ENCODE data around the gene POMT1. TPM values are rescaled to one million over a fixed set of nuclear protein-coding genes. Genes with fewer than 3 reads are reported as not detected.
A peak's percentile ranks its signal among the peaks of the same experiment; 100 is the strongest.

Gene POMT1
- total RNA-seq, 1 experiment from 2014 or later = 15.8 TPM

GRCh38 chr9:131500377-131500776 is 2.3 kb upstream of the POMT1 start:
- peaks cover 17% of the 10 kb centered on the region for H3K4me1 Mint-ChIP-seq (ENCODE audit: low read depth, unreplicated experiment)
- no peak overlapping the region for H3K4me3 Mint-ChIP-seq (ENCODE audit: low read depth, unreplicated experiment)
- H3K27me3 Mint-ChIP-seq (ENCODE audit: unreplicated experiment) = no peaks in the 10 kb centered on the region
- CTCF ChIA-PET = no interaction called here
- TF ChIP-seq, protein P1, sequence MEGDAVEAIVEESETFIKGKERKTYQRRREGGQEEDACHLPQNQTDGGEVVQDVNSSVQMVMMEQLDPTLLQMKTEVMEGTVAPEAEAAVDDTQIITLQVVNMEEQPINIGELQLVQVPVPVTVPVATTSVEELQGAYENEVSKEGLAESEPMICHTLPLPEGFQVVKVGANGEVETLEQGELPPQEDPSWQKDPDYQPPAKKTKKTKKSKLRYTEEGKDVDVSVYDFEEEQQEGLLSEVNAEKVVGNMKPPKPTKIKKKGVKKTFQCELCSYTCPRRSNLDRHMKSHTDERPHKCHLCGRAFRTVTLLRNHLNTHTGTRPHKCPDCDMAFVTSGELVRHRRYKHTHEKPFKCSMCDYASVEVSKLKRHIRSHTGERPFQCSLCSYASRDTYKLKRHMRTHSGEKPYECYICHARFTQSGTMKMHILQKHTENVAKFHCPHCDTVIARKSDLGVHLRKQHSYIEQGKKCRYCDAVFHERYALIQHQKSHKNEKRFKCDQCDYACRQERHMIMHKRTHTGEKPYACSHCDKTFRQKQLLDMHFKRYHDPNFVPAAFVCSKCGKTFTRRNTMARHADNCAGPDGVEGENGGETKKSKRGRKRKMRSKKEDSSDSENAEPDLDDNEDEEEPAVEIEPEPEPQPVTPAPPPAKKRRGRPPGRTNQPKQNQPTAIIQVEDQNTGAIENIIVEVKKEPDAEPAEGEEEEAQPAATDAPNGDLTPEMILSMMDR (IDR thresholded peaks at IDR 0.05; ENCODE audit: unreplicated experiment) = no peak
- BruUV-seq (replicated peaks) = no TSS peak
- no peaks in the 10 kb centered on the region for H3K9me3 Mint-ChIP-seq (ENCODE audit: low read depth, unreplicated experiment)
- intact Hi-C loops (cut with micrococcal nuclease; ENCODE audit: unreplicated experiment) = no loop called here
- peaks cover 43% of the 10 kb centered on the region for H3K36me3 Mint-ChIP-seq (ENCODE audit: insufficient read depth, unreplicated experiment)
- H3K27ac Mint-ChIP-seq (ENCODE audit: unreplicated experiment) = no peak overlapping the region
- no peak for DNase-seq

DNA sequence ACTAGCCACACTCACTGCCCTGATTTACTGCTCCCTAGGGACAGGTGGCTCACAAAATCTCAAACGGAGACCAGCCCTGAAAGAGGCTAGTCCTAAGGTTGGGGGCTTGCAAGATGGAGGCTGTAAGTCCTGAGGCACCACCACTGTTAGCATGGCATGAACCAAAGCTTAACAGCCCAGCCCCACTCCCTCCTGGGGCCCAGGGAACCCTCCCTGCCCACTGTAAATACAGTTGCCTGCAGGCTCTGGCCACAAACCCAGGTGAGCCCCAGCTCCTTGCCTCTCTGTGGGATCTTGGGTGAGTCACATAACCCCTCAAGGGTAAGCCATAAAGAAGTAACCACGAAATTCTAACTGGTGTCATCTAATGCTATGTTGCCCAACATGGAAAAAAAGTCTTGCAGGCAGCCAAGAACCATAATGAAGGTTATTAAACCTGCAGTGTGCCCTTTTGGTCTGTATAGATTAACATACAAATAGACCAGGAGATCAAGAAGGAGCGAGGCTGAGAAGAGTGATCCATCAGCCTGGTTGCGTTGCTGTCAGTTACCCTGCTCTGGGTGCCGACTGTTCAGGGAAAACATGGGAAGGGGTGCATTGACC is 1.7 kb upstream of the POMT1 start:
- intact Hi-C loops (cut with micrococcal nuclease; ENCODE audit: unreplicated experiment) = no loop called here
- Mint-ChIP-seq H3K9me3 (ENCODE audit: low read depth, unreplicated experiment) (no peaks in the 10 kb centered on the region), H3K36me3 (ENCODE audit: insufficient read depth, unreplicated experiment) (peaks cover 43% of the 10 kb centered on the region), H3K27ac (ENCODE audit: unreplicated experiment) (no peak overlapping the region), H3K4me1 (ENCODE audit: low read depth, unreplicated experiment) (peaks cover 17% of the 10 kb centered on the region), H3K27me3 (ENCODE audit: unreplicated experiment) (no peaks in the 10 kb centered on the region), H3K4me3 (ENCODE audit: low read depth, unreplicated experiment) (no peak overlapping the region)
- CTCF ChIA-PET = no interaction called here
- TF ChIP-seq, protein P1 (IDR thresholded peaks at IDR 0.05; ENCODE audit: unreplicated experiment) = no peak
- DNase-seq = no peak
- no TSS peak for BruUV-seq (replicated peaks)

DNA sequence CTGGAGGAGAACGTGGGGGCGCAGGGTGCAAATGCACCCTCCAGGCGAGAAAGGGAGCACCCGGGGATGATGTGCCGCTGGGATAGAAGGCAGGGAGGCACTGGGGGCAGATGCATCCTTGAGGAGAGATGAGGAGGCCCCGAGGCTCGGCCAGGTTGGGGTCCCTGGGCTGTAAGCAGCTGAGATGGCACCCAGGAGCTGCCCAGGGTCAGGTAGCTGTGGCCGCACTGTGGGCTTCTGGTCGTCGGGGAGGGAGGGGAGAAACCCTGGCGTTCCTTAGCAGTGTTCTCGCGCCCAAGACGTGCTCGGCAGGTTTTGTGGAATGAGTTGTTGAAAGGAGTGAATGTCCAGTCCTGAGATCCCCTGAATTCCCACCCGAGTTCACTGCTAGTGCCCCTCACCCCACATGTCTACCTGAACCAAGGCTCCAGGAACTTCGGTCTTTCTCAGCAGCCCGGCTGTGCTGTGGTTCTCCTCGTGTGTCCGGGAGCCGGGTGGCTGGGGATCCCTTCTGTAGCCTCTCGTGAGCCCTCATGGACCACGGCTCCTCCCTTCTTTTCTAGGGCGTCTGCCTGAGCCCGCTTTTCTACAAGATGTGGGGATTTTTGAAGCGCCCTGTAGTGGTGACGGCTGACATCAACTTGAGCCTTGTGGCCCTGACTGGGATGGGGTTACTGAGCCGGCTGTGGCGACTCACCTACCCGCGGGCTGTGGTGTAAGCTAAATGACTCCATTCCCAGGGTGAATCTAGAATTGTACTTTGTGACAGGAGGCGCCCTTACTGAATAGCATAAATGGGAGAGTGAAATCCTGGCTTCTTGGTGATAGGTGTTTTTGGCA is 1.1 kb downstream of the POMT1 start:
- BruUV-seq (replicated peaks) = no TSS peak

GRCh38 chr9:131505012-131505411 is 2.3 kb downstream of the POMT1 start:
- no peak overlapping the region for H3K27ac Mint-ChIP-seq (ENCODE audit: unreplicated experiment)

More for the DNA sequence above, 1.1 kb downstream of the POMT1 start:
- Mint-ChIP-seq H3K27ac (ENCODE audit: unreplicated experiment) (peak overlapping the region; percentile 14), H3K4me3 (ENCODE audit: low read depth, unreplicated experiment) (peak overlapping the region; percentile 94), H3K27me3 (ENCODE audit: unreplicated experiment) (no peaks in the 10 kb centered on the region), H3K9me3 (ENCODE audit: low read depth, unreplicated experiment) (no peaks in the 10 kb centered on the region), H3K4me1 (ENCODE audit: low read depth, unreplicated experiment) (peaks cover 17% of the 10 kb centered on the region), H3K36me3 (ENCODE audit: insufficient read depth, unreplicated experiment) (peaks cover 29% of the 10 kb centered on the region)
- CTCF ChIA-PET = no interaction called here
- intact Hi-C loops (cut with micrococcal nuclease; ENCODE audit: unreplicated experiment) = no loop called here
- DNase-seq = peak; percentile 4
- TF ChIP-seq, protein P1 (IDR thresholded peaks at IDR 0.05; ENCODE audit: unreplicated experiment) = no peak

More at GRCh38 chr9:131505012-131505411, 2.3 kb downstream of the POMT1 start:
- CTCF ChIA-PET = interaction anchor here (0.7 kb wide), 1 partner anchor 82 kb away, joined by 3 read pairs; no protein-coding TSS in a partner anchor
- Mint-ChIP-seq H3K36me3 (ENCODE audit: insufficient read depth, unreplicated experiment) (peaks cover 22% of the 10 kb centered on the region), H3K4me1 (ENCODE audit: low read depth, unreplicated experiment) (peaks cover 17% of the 10 kb centered on the region), H3K4me3 (ENCODE audit: low read depth, unreplicated experiment) (no peak overlapping the region), H3K9me3 (ENCODE audit: low read depth, unreplicated experiment) (no peaks in the 10 kb centered on the region), H3K27me3 (ENCODE audit: unreplicated experiment) (no peaks in the 10 kb centered on the region)
- no TSS peak for BruUV-seq (replicated peaks)
- intact Hi-C loops (cut with micrococcal nuclease; ENCODE audit: unreplicated experiment) = no loop called here
- DNase-seq = no peak
- TF ChIP-seq, protein P1 (IDR thresholded peaks at IDR 0.05; ENCODE audit: unreplicated experiment) = no peak
